ENCODE measurements around the gene CARHSP1.
A peak's percentile ranks its signal among the peaks of the same experiment; 100 is the strongest.
"Not testable (repeated sequence)": the region's sequence is repeated elsewhere in the genome, so short reads cannot be mapped to it uniquely, and the experiment has no call there.

The CARHSP1 gene

DNA sequence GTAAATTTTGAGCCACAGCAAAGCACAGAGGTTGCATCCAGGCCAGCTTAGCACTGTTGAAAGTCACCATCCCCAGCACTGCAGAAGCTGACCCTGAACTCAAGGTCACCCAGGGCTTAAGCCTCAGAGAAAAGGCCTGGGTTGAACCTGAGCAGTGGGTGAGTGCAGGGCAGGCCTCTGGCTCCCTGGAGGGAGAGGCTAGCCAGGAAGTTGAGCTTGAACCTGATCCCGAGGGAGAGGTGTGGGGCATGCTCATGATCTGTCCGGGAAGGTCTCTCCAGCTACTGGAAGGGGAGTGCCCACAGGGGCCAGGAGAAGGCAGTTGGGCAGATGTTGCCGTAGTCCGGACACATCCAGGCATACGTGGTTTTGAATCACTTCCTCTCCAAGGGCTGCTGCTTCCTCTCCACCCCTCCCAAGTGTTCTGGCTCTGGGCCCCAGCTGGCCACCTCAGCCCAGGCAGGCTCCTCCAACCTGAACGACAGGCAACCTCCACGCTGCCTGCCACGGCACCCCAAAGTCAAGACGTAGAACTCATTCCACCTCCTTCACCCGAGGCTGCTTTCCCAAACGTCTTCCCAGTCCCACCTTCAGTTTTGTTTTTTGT is 18.4 kb downstream of the CARHSP1 start:
- H3K4me1 Mint-ChIP-seq: peaks cover 39% of the 10 kb centered on the region
- DNase-seq: peak; percentile 31
- H3K27ac Mint-ChIP-seq: peak overlapping the region; percentile 80
- no peak overlapping the region for H3K4me3 Mint-ChIP-seq
- no peaks in the 10 kb centered on the region for H3K27me3 Mint-ChIP-seq
- no peaks in the 10 kb centered on the region for H3K9me3 Mint-ChIP-seq
- CTCF ChIA-PET: no interaction called here
- H3K36me3 Mint-ChIP-seq: peaks cover 38% of the 10 kb centered on the region

GRCh38 chr16:8849411-8850011 is 19.3 kb downstream of the CARHSP1 start:
- Mint-ChIP-seq H3K27ac (peak overlapping the region; percentile 63), H3K4me1 (peaks cover 32% of the 10 kb centered on the region), H3K36me3 (peaks cover 39% of the 10 kb centered on the region), H3K9me3 (no peaks in the 10 kb centered on the region), H3K27me3 (no peaks in the 10 kb centered on the region), H3K4me3 (no peak overlapping the region)
- peak; percentile 17 for DNase-seq
- CTCF ChIA-PET: no interaction called here

DNA sequence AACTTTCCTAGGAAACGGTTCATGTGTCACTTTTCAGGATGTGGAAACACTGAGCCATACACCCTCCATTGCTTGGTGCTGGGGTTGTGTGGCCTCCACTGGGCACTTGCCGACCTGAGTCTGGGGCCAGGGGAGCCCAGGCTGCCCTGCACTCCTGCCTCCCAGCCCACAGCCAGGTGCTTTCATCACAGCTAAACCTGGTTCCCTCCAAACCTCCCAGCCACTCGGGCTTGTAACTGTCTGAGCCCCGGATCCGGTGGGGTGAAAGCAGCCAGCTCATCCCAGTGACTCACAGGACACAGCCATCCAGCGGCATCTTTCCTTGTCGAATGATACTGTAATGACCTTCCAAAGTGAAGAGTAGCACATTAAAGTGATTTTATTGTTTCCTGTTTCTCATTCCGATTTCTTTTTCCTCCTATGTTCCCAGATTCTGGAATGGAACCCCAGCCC is 19.8 kb downstream of the CARHSP1 start:
- H3K36me3 Mint-ChIP-seq: peaks cover 35% of the 10 kb centered on the region
- H3K27ac Mint-ChIP-seq: no peak overlapping the region
- no peak overlapping the region for H3K4me3 Mint-ChIP-seq
- CTCF ChIA-PET: no interaction called here
- no peaks in the 10 kb centered on the region for H3K9me3 Mint-ChIP-seq
- no peak for DNase-seq
- peaks cover 26% of the 10 kb centered on the region for H3K4me1 Mint-ChIP-seq
- H3K27me3 Mint-ChIP-seq: no peaks in the 10 kb centered on the region

DNA sequence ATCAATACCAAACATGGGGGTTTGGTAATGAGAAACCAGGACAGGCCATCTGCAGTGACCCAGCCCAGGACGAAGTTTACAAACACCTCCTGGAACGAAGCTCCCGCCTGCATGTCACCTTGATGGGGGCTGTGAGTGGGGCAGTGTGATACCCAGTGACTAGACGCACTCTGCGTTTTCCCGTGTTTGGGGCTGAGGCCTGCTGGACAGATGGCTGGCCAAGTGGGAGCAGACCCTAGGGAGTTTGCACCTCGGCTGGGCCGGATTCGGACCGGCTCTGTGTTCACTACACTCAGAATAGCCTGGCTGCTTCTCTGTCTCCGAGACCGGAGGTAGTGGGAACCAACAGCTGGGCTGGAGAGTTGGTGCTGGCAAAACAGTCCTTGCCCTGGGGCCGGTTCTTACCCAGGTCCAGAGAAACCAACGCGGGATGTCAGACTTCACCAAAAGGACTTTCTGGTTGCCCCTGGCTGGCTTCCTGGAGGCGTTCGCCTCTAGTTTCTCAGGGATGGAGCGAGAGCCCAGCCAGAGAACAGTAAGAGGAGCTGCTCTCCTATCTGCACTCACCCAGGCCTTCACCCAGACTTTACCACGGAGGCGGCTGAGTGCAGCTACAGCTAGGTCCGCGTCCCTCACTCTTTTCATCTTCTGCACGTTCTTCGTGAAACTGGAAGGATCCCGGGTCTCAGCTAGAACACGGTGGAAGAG is 20.4 kb downstream of the CARHSP1 start:
- H3K4me1 Mint-ChIP-seq: peaks cover 21% of the 10 kb centered on the region
- no peaks in the 10 kb centered on the region for H3K27me3 Mint-ChIP-seq
- H3K27ac Mint-ChIP-seq: no peak overlapping the region
- H3K9me3 Mint-ChIP-seq: no peaks in the 10 kb centered on the region
- H3K36me3 Mint-ChIP-seq: peaks cover 35% of the 10 kb centered on the region
- no peak overlapping the region for H3K4me3 Mint-ChIP-seq
- peak; percentile 17 for DNase-seq
- CTCF ChIA-PET: no interaction called here

DNA sequence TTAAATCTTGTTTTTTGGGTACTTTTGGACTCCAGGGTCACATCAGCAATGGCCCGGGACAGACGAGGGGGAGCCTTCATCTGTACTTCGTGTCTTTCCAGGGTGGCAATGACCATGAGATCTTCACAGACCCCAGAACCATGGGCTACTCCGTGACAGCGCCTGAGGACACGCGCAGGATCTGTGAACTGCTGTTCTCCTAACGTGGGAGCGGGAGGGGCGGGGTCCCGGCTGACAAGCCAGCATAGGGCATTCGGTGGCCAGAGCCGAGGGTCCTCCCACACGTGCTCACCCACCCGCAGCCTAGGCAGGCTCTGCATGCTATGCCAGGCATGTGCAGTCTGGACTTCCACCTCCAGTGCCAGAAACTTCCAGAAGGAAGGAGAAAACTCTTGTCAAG is 21.2 kb downstream of the CARHSP1 start:
- Mint-ChIP-seq H3K36me3 (peaks cover 28% of the 10 kb centered on the region), H3K4me3 (no peak overlapping the region), H3K27me3 (no peaks in the 10 kb centered on the region), H3K9me3 (no peaks in the 10 kb centered on the region), H3K27ac (peak overlapping the region; percentile 9), H3K4me1 (peaks cover 15% of the 10 kb centered on the region)
- CTCF ChIA-PET: no interaction called here
- peak; percentile 19 for DNase-seq

GRCh38 chr16:8847145-8847544 is 21.7 kb downstream of the CARHSP1 start:
- no peak overlapping the region for H3K4me3 Mint-ChIP-seq
- peak; percentile 4 for DNase-seq
- peaks cover 28% of the 10 kb centered on the region for H3K36me3 Mint-ChIP-seq
- H3K9me3 Mint-ChIP-seq: no peaks in the 10 kb centered on the region
- H3K27me3 Mint-ChIP-seq: no peaks in the 10 kb centered on the region
- H3K4me1 Mint-ChIP-seq: peaks cover 15% of the 10 kb centered on the region
- peak overlapping the region; percentile 9 for H3K27ac Mint-ChIP-seq
- CTCF ChIA-PET: interaction anchor here (0.6 kb wide), 1 partner anchor 272 kb away, joined by 4 read pairs; no protein-coding TSS in a partner anchor

DNA sequence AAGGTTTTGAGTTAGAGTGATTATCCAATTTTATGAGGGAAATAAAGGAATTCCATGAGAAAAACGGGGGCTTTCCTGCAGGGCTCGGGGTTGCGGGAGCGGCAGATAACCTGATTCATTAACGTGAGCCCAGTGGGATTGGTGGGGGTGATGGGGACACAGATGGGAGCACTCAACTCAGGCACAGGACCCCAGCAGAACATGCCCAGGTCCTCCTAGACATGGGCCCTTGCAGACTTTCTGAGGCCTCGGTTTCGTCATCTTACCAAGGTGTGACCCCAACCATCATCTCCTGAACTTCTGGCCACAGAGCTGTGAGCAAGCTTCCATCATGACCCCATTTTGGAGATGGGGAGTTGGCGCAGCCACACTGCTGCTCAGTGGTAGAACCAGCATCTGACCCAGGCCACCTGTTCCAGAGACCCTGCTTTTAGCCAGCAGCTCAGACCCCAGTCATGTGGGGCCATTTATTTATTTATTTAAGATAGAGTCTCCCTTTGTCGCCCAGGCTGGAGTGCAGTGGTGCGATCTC is 22.3 kb downstream of the CARHSP1 start:
- Mint-ChIP-seq H3K36me3 (peaks cover 25% of the 10 kb centered on the region), H3K27ac (no peak overlapping the region), H3K9me3 (no peaks in the 10 kb centered on the region), H3K4me1 (peaks cover 12% of the 10 kb centered on the region), H3K4me3 (no peak overlapping the region), H3K27me3 (no peaks in the 10 kb centered on the region)
- CTCF ChIA-PET: interaction anchor here (0.6 kb wide), 1 partner anchor 272 kb away, joined by 4 read pairs; no protein-coding TSS in a partner anchor
- no peak for DNase-seq

- peaks cover 7% of the 10 kb centered on the region for H3K4me1 Mint-ChIP-seq
- no peaks in the 10 kb centered on the region for H3K27me3 Mint-ChIP-seq
- CTCF ChIA-PET: no interaction called here
- H3K4me3 Mint-ChIP-seq: no peak overlapping the region
- DNase-seq: no peak
- peaks cover 22% of the 10 kb centered on the region for H3K36me3 Mint-ChIP-seq
- H3K9me3 Mint-ChIP-seq: no peaks in the 10 kb centered on the region
- no peak overlapping the region for H3K27ac Mint-ChIP-seq
Measured at GRCh38 chr16:8845699-8846298, 23.0 kb downstream of the CARHSP1 start.

DNA sequence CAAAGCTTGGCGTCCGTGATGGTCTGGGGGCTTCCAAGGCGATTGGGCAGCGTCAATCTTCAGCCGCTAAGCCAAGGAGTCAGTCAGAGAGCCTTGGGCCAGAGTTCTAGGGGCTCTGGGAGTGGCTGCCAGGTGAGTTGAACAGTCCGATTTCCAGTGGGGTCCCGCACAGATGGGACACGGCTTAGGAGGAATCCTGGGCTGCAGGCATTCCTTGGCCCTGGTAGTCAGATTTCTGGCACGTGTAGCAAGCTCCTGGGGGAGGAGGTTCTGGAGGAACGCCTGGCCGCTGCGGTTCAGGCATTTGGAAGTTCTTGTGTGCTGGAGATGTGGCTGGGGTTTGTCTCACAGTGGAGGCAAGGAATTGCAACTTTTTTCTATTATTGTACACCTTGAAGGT is 25.5 kb downstream of the CARHSP1 start:
- H3K36me3 Mint-ChIP-seq, H3K4me1 Mint-ChIP-seq, H3K4me3 Mint-ChIP-seq, CTCF ChIA-PET, H3K27me3 Mint-ChIP-seq, DNase-seq, H3K27ac Mint-ChIP-seq, H3K9me3 Mint-ChIP-seq: not testable (repeated sequence)

GRCh38 chr16:8842016-8842415 is 26.8 kb downstream of the CARHSP1 start:
- H3K4me1 Mint-ChIP-seq, H3K36me3 Mint-ChIP-seq, DNase-seq, H3K4me3 Mint-ChIP-seq, CTCF ChIA-PET, H3K9me3 Mint-ChIP-seq, H3K27me3 Mint-ChIP-seq: not testable (repeated sequence)
- H3K27ac Mint-ChIP-seq: peak overlapping the region; percentile 3

GRCh38 chr16:8837594-8837993 is 31.2 kb downstream of the CARHSP1 start:
- H3K27me3 Mint-ChIP-seq, H3K27ac Mint-ChIP-seq, H3K4me3 Mint-ChIP-seq, H3K4me1 Mint-ChIP-seq, H3K9me3 Mint-ChIP-seq, DNase-seq, CTCF ChIA-PET, H3K36me3 Mint-ChIP-seq: not testable (repeated sequence)

- H3K27me3 Mint-ChIP-seq, H3K4me3 Mint-ChIP-seq, H3K27ac Mint-ChIP-seq, CTCF ChIA-PET, H3K36me3 Mint-ChIP-seq, DNase-seq, H3K9me3 Mint-ChIP-seq: not testable (repeated sequence)
- peaks cover 15% of the 10 kb centered on the region for H3K4me1 Mint-ChIP-seq
Measured at GRCh38 chr16:8836797-8837196, 32.0 kb downstream of the CARHSP1 start.

DNA sequence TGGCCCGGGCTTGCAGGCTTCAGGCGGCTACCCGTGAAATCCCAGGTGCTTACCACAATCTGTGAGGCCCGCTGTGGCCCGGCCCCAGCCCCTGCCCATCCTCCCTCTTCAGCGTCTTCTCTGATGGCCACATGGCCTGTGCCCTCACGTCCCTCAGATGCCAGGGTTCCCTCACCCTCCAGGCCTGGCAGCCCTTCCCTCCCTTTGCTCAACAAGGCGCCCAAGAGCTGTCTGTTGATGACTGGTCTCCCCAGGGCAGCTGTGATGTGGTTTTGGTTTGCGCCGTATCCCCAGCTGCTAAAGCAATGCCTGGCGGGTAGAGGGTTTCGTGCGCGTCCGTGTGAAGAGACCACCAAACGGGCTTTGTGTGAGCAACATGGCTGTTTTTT is 36.1 kb downstream of the CARHSP1 start:
- CTCF ChIA-PET: no interaction called here
- Mint-ChIP-seq H3K27me3 (no peaks in the 10 kb centered on the region), H3K27ac (peak overlapping the region; percentile 46), H3K9me3 (no peaks in the 10 kb centered on the region), H3K4me1 (peaks cover 22% of the 10 kb centered on the region), H3K4me3 (no peak overlapping the region), H3K36me3 (peaks cover 21% of the 10 kb centered on the region)
- DNase-seq: no peak

GRCh38 chr16:8831871-8832716 is 36.7 kb downstream of the CARHSP1 start:
- H3K9me3 Mint-ChIP-seq: no peaks in the 10 kb centered on the region
- H3K27ac Mint-ChIP-seq: no peak overlapping the region
- no peaks in the 10 kb centered on the region for H3K27me3 Mint-ChIP-seq
- no peak for DNase-seq
- peaks cover 21% of the 10 kb centered on the region for H3K36me3 Mint-ChIP-seq
- no peak overlapping the region for H3K4me3 Mint-ChIP-seq
- CTCF ChIA-PET: no interaction called here
- peaks cover 22% of the 10 kb centered on the region for H3K4me1 Mint-ChIP-seq
